SU-DHL-6 (cell line): ENCODE results near the gene KAZALD1.

Source experiments
- H2AFZ ChIP-seq: fragments of 200-600 bp; sonication (generic); 2 replicates; pipeline ENCODE4 v1.6.1; 2014; ENCODE audit warnings: low read depth, mild to moderate bottlenecking, moderate library complexity, mixed read lengths, antibody characterized with exemption, low read length; ENCODE audit not compliant: severe bottlenecking
- H3F3A ChIP-seq: fragments of 200-600 bp; shearing (Covaris generic); 2 replicates; pipeline ENCODE4 v1.6.0; 2016; ENCODE audit warnings: antibody characterized with exemption, mild to moderate bottlenecking; ENCODE audit not compliant: insufficient read depth
- H3K27ac ChIP-seq: fragments of 200-600 bp; sonication (generic); 2 replicates; pipeline ENCODE4 v1.5.1; 2016; ENCODE audit warnings: low read depth, mild to moderate bottlenecking, low read length, moderate library complexity, mixed read lengths
- H3K27me3 ChIP-seq: fragments of 200-600 bp; sonication (generic), shearing (Covaris generic); 2 replicates; pipeline ENCODE4 v1.6.0; 2014; ENCODE audit warnings: mild to moderate bottlenecking, low read length
- H3K36me3 ChIP-seq: fragments of 200-600 bp; sonication (generic); 2 replicates; pipeline ENCODE4 v1.6.1; 2014; ENCODE audit warnings: mild to moderate bottlenecking, low read length, mixed read lengths
- H3K4me2 ChIP-seq: fragments of 300-600, 200-600 bp; shearing (Covaris generic), sonication (generic); 2 replicates; pipeline ENCODE4 v1.6.0; 2014; ENCODE audit warnings: low read length, low read depth, mild to moderate bottlenecking; ENCODE audit not compliant: poor library complexity, severe bottlenecking
- H3K4me3 ChIP-seq: fragments of 200-600 bp; sonication (generic); 2 replicates; pipeline ENCODE4 v1.5.1; 2014; ENCODE audit warnings: antibody characterized with exemption, low read length, mild to moderate bottlenecking, mixed read lengths; ENCODE audit not compliant: insufficient read depth, poor library complexity, severe bottlenecking
- H3K79me2 ChIP-seq: fragments of 200-600 bp; sonication (generic); 2 replicates; pipeline ENCODE4 v1.6.1; 2014; ENCODE audit warnings: mild to moderate bottlenecking, low read length, moderate library complexity; ENCODE audit not compliant: insufficient read depth
- H3K9ac ChIP-seq: fragments of 200-600 bp; sonication (generic); 2 replicates; pipeline ENCODE4 v1.7.0; 2014; ENCODE audit warnings: mild to moderate bottlenecking, low read length
- H3K9me2 ChIP-seq: fragments of 200-600 bp; sonication (generic); replicated peaks from 2 replicates; pipeline ENCODE4 v1.6.1; 2014; ENCODE audit warnings: low read length; ENCODE audit not compliant: insufficient read depth
- H3K9me3 ChIP-seq: fragments of 200-600 bp; sonication (generic); 2 replicates; pipeline ENCODE4 v1.6.1; 2014; ENCODE audit warnings: low read length, mixed read lengths; ENCODE audit not compliant: insufficient read depth
- H4K20me1 ChIP-seq: fragments of 200-600 bp; sonication (generic); 2 replicates; pipeline ENCODE4 v1.6.1; 2014; ENCODE audit warnings: low read depth, mild to moderate bottlenecking, antibody characterized with exemption, low read length, moderate library complexity, mixed read lengths
- CTCF ChIP-seq: fragments of 200-600 bp; sonication (generic); IDR thresholded peaks from one replicate; pipeline ENCODE4 v1.5.1; 2017; ENCODE audit warnings: antibody characterized with exemption, mild to moderate bottlenecking, low read length, moderate library complexity; ENCODE audit not compliant: insufficient read depth, poor library complexity, severe bottlenecking
- EZH2phosphoT487 ChIP-seq: fragments of 200-600 bp; sonication (generic), shearing (Covaris generic); conservative IDR thresholded peaks from 2 replicates; pipeline ENCODE4 v1.6.1; 2018; ENCODE audit warnings: mild to moderate bottlenecking, antibody characterized with exemption, low read length, moderate library complexity, mixed read lengths

KAZALD1 gene

GRCh38 chr10:101067356-101068083 lies 5.7 kb downstream of the KAZALD1 start:
- H3K9ac ChIP-seq = peak overlapping the region; percentile 56
- H3K27me3 ChIP-seq = no peaks in the 10 kb centered on the region

DNA sequence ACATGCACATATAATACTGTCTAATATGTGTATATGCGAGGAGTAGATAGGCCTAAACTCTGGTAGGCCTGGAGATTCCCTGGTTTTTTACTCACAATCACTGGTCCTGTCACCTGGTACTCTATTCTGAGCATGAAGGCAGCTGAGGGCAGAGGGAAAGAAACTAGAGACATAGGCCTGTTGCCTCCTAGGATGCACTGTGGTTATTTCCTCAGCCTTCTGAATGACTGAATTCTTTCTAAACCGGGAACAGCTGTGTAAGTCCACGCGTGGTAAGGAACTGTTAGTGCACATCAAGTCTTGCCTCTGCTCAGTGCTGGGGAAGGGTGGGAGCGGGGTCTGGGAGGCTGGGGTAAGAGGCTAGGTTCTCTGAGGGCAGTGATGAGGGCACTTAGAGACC lies 7.7 kb downstream of the KAZALD1 start:
- TF ChIP-seq EZH2phosphoT487 (no peak), CTCF (no peak)
- Histone ChIP-seq H3K9me3 (no peaks in the 10 kb centered on the region), H3K4me3 (no peak overlapping the region), H3K9me2 (no peaks in the 10 kb centered on the region), H3K79me2 (no peaks in the 10 kb centered on the region), H3K4me2 (no peak overlapping the region), H3K36me3 (no peaks in the 10 kb centered on the region), H2AFZ (no peak overlapping the region), H3F3A (no peaks in the 10 kb centered on the region), H3K27me3 (no peaks in the 10 kb centered on the region), H3K27ac (no peak overlapping the region), H3K9ac (no peak overlapping the region), H4K20me1 (no peaks in the 10 kb centered on the region)

More at GRCh38 chr10:101067356-101068083, 5.7 kb downstream of the KAZALD1 start:
- no peak overlapping the region for H3K27ac ChIP-seq
- H3K79me2 ChIP-seq = no peaks in the 10 kb centered on the region
- no peaks in the 10 kb centered on the region for H3F3A ChIP-seq
- H3K9me3 ChIP-seq = no peaks in the 10 kb centered on the region
- peak overlapping the region; percentile 98 for H2AFZ ChIP-seq
- peak overlapping the region; percentile 48 for H3K4me3 ChIP-seq
- H3K9me2 ChIP-seq = no peaks in the 10 kb centered on the region
- TF ChIP-seq CTCF (peak; percentile 69), EZH2phosphoT487 (no peak)
- H3K4me2 ChIP-seq = peak overlapping the region; percentile 70
- H4K20me1 ChIP-seq = no peaks in the 10 kb centered on the region
- H3K36me3 ChIP-seq = no peaks in the 10 kb centered on the region

- Histone ChIP-seq H3K36me3 (no peaks in the 10 kb centered on the region), H3K9ac (no peak overlapping the region), H3K9me2 (no peaks in the 10 kb centered on the region), H3F3A (no peaks in the 10 kb centered on the region), H2AFZ (no peak overlapping the region), H4K20me1 (no peaks in the 10 kb centered on the region), H3K27ac (no peak overlapping the region), H3K27me3 (no peaks in the 10 kb centered on the region), H3K4me3 (no peak overlapping the region), H3K79me2 (no peaks in the 10 kb centered on the region), H3K4me2 (no peak overlapping the region), H3K9me3 (no peaks in the 10 kb centered on the region)
- no peak for TF ChIP-seq CTCF
- TF ChIP-seq EZH2phosphoT487 = no peak
Observed at GRCh38 chr10:101070098-101070497, 8.3 kb downstream of the KAZALD1 start.
